ENCODE data around the gene LY6G6C. TPM values are rescaled to one million over a fixed set of nuclear protein-coding genes. Genes with fewer than 3 reads are reported as not detected.

Gene LY6G6C
- total RNA-seq, 4 donors from 2014 or later = not detected

GRCh38 chr6:31676322-31676903 lies 45.1 kb downstream of the LY6G6C start:
- WGBS, 2 donors = 72 to 81% methylated on average over 4 of the region's 4 CpGs
- Histone ChIP-seq H3K9me3 (no peaks in the 10 kb centered on the region), H3K27ac (no peak overlapping the region), H3K4me1 (peaks cover 2 to 7% of the 10 kb centered on the region in 2 donors), H3K36me3 (peaks cover 10 to 19% of the 10 kb centered on the region in 2 donors), H3K27me3 (no peaks in the 10 kb centered on the region), H3K4me3 (replicated peaks in 1 of 3) (no peak overlapping the region)
- intact Hi-C loops (cut with DNase I) = loop anchor here (10.0 kb wide), 1 partner anchor 288 kb away; no protein-coding TSS in a partner anchor
- TF ChIP-seq POLR2A (IDR thresholded peaks at IDR 0.05) = no peak
- TF ChIP-seq, protein P1, sequence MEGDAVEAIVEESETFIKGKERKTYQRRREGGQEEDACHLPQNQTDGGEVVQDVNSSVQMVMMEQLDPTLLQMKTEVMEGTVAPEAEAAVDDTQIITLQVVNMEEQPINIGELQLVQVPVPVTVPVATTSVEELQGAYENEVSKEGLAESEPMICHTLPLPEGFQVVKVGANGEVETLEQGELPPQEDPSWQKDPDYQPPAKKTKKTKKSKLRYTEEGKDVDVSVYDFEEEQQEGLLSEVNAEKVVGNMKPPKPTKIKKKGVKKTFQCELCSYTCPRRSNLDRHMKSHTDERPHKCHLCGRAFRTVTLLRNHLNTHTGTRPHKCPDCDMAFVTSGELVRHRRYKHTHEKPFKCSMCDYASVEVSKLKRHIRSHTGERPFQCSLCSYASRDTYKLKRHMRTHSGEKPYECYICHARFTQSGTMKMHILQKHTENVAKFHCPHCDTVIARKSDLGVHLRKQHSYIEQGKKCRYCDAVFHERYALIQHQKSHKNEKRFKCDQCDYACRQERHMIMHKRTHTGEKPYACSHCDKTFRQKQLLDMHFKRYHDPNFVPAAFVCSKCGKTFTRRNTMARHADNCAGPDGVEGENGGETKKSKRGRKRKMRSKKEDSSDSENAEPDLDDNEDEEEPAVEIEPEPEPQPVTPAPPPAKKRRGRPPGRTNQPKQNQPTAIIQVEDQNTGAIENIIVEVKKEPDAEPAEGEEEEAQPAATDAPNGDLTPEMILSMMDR (IDR thresholded peaks at IDR 0.05) = no peak
- DNase-seq = no peak

DNA sequence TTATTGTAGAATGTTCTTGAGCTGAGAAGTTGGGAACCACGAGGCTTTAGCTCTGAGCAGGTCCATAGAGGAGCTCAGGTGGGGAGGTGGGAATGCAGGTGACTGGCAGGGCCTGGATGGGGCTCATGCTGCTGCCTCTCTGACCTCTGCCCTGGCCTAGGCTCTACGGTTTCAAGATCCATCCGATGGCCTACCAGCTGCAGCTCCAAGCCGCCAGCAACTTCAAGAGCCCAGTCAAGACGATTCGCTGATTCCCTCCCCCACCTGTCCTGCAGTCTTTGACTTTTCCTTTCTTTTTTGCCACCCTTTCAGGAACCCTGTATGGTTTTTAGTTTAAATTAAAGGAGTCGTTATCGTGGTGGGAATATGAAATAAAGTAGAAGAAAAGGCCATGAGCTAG lies 51.9 kb downstream of the LY6G6C start, which contains the start of gene LY6G5B:
TSS of gene LY6G5B (plus strand) at position 301 of the 400 bp plus-strand sequence. CDS start 975 bp downstream, outside the sequence.
- Histone ChIP-seq H3K27me3 (no peaks in the 10 kb centered on the region), H3K4me3 (replicated peaks in 1 of 3) (no peak within 1 kb of the TSS), H3K27ac (no peak within 1 kb of the TSS), H3K4me1 (peaks cover 7 to 11% of the 10 kb centered on the region in 2 donors), H3K36me3 (peaks cover 52 to 63% of the 10 kb centered on the region in 2 donors), H3K9me3 (no peaks in the 10 kb centered on the region)
- WGBS, 2 donors = 81 to 83% methylated on average over 8 of the region's 8 CpGs
- intact Hi-C loops (cut with DNase I) = loop anchor here (10.0 kb wide), 1 partner anchor 295 kb away; no protein-coding TSS in a partner anchor
- TF ChIP-seq, protein P1 (IDR thresholded peaks at IDR 0.05) = no peak
- no peak for TF ChIP-seq POLR2A (IDR thresholded peaks at IDR 0.05)
- no peak for DNase-seq

Small RNA genes within 50 kb of the gene (microRNA-seq; reads per million reads assigned to microRNA genes)
- not detected for gene MIR4646

Small RNA genes within 50 kb of the gene (small RNA-seq; reads per million reads assigned to genes)
- gene LY6G6D (not detected), gene MIR4646 (not detected), gene MSH5-SAPCD1 (not detected), gene RNU6-850P (not detected), gene SAPCD1 (not detected)

Other genes with a start within 250 kb of the LY6G6C start
- gene MICB, start 223.6 kb downstream of the LY6G6C start, total RNA-seq = 1 to 10 TPM in 3 of 4 donors, under 1 TPM in 1; 0.89 to 3.4 (median 2.1) TPM
- gene MCCD1, start 192.8 kb downstream of the LY6G6C start, total RNA-seq = not detected
- gene DDX39B, start 179.7 kb downstream of the LY6G6C start, total RNA-seq = 100 to 1,000 TPM; 296 to 339 (median 314) TPM
- 1 to 10 TPM; 1.2 to 3.9 (median 2.6) TPM for gene ATP6V1G2, start 175.1 kb downstream of the LY6G6C start, total RNA-seq
- gene NFKBIL1, start 174.1 kb downstream of the LY6G6C start, total RNA-seq = 10 to 100 TPM; 23.7 to 34.0 (median 27.5) TPM
- gene LTA, start 149.5 kb downstream of the LY6G6C start, total RNA-seq = not detected
- gene TNF, start 146.2 kb downstream of the LY6G6C start, total RNA-seq = under 1 TPM in 1 of 4 donors, not detected in 3; 0.42 TPM
- gene LTB, start 139.3 kb downstream of the LY6G6C start, total RNA-seq = not detected
- gene LST1, start 135.5 kb downstream of the LY6G6C start, total RNA-seq = 10 to 100 TPM in 1 of 4 donors, 1 to 10 TPM in 2, not detected in 1; 2.5 to 23.4 (median 3.2) TPM
- not detected for gene NCR3, start 128.7 kb downstream of the LY6G6C start, total RNA-seq
- gene AIF1, start 106.5 kb downstream of the LY6G6C start, total RNA-seq = 10 to 100 TPM in 3 of 4 donors, 1 to 10 TPM in 1; 8.1 to 37.8 (median 17.6) TPM
- gene PRRC2A, start 101.0 kb downstream of the LY6G6C start, total RNA-seq = 100 to 1,000 TPM in 1 of 4 donors, 10 to 100 TPM in 3; 68.5 to 127 (median 86.7) TPM
- 100 to 1,000 TPM; 179 to 301 (median 245) TPM for gene BAG6, start 69.1 kb downstream of the LY6G6C start, total RNA-seq
- 1 to 10 TPM; 2.3 to 5.1 (median 4.5) TPM for gene APOM, start 65.9 kb downstream of the LY6G6C start, total RNA-seq
- gene C6orf47, start 61.0 kb downstream of the LY6G6C start, total RNA-seq = 10 to 100 TPM; 23.6 to 32.3 (median 28.7) TPM
- gene GPANK1, start 56.7 kb downstream of the LY6G6C start, total RNA-seq = 10 to 100 TPM; 15.7 to 23.2 (median 22.1) TPM
- 100 to 1,000 TPM; 181 to 264 (median 206) TPM for gene CSNK2B, start 55.7 kb downstream of the LY6G6C start, total RNA-seq
- 10 to 100 TPM in 2 of 4 donors, 1 to 10 TPM in 2; 4.4 to 11.8 (median 9.4) TPM for gene LY6G5B, start 51.8 kb downstream of the LY6G6C start, total RNA-seq
- 1 to 10 TPM in 1 of 4 donors, under 1 TPM in 2, not detected in 1; 0.54 to 7.9 (median 0.83) TPM for gene LY6G5C, start 40.7 kb downstream of the LY6G6C start, total RNA-seq
- 10 to 100 TPM; 47.3 to 81.4 (median 71.7) TPM for gene ABHD16A, start 18.4 kb downstream of the LY6G6C start, total RNA-seq
- gene LY6G6F, start 14.9 kb downstream of the LY6G6C start, total RNA-seq = not detected
- not detected for gene LY6G6D, start 6.4 kb downstream of the LY6G6C start, total RNA-seq
- gene MPIG6B, start 1.6 kb upstream of the LY6G6C start, total RNA-seq = 1 to 10 TPM in 1 of 4 donors, under 1 TPM in 1, not detected in 2; 0.54 to 1.8 TPM
- gene DDAH2, start 7.6 kb upstream of the LY6G6C start, total RNA-seq = 100 to 1,000 TPM in 3 of 4 donors, 10 to 100 TPM in 1; 99.9 to 117 (median 114) TPM
- gene CLIC1, start 14.8 kb upstream of the LY6G6C start, total RNA-seq = 100 to 1,000 TPM; 222 to 314 (median 247) TPM
- gene MSH5, start 18.3 kb upstream of the LY6G6C start, total RNA-seq = 10 to 100 TPM in 1 of 4 donors, 1 to 10 TPM in 3; 5.6 to 11.2 (median 7.2) TPM
- 1 to 10 TPM in 3 of 4 donors, not detected in 1; 2.0 to 4.2 (median 3.0) TPM for gene SAPCD1, start 40.9 kb upstream of the LY6G6C start, total RNA-seq
- gene VWA7, start 55.6 kb upstream of the LY6G6C start, total RNA-seq = 1 to 10 TPM; 1.2 to 8.9 (median 5.4) TPM
- gene VARS1, start 74.0 kb upstream of the LY6G6C start, total RNA-seq = 100 to 1,000 TPM in 1 of 4 donors, 10 to 100 TPM in 3; 33.8 to 120 (median 39.9) TPM
- gene LSM2, start 85.2 kb upstream of the LY6G6C start, total RNA-seq = 10 to 100 TPM; 29.2 to 48.4 (median 36.5) TPM
- gene HSPA1L, start 93.5 kb upstream of the LY6G6C start, total RNA-seq = 1 to 10 TPM; 3.5 to 4.1 (median 3.9) TPM
- gene HSPA1A, start 93.8 kb upstream of the LY6G6C start, total RNA-seq = 100 to 1,000 TPM; 148 to 320 (median 190) TPM
- 100 to 1,000 TPM; 194 to 330 (median 256) TPM for gene HSPA1B, start 106.0 kb upstream of the LY6G6C start, total RNA-seq
- 10 to 100 TPM; 54.4 to 98.1 (median 65.9) TPM for gene NEU1, start 141.1 kb upstream of the LY6G6C start, total RNA-seq
- gene SLC44A4, start 157.3 kb upstream of the LY6G6C start, total RNA-seq = 10 to 100 TPM in 2 of 4 donors, 1 to 10 TPM in 2; 1.6 to 16.2 (median 7.7) TPM
- 10 to 100 TPM; 26.9 to 47.7 (median 38.7) TPM for gene EHMT2, start 176.0 kb upstream of the LY6G6C start, total RNA-seq
- 1 to 10 TPM in 3 of 4 donors, under 1 TPM in 1; 0.94 to 2.9 (median 1.5) TPM for gene ZBTB12, start 180.3 kb upstream of the LY6G6C start, total RNA-seq
- gene C2, start 206.0 kb upstream of the LY6G6C start, total RNA-seq = 1 to 10 TPM; 2.5 to 6.2 (median 4.4) TPM
- 10 to 100 TPM; 10.5 to 36.7 (median 16.4) TPM for gene CFB, start 224.3 kb upstream of the LY6G6C start, total RNA-seq
- gene NELFE, start 237.2 kb upstream of the LY6G6C start, total RNA-seq = 100 to 1,000 TPM in 3 of 4 donors, 10 to 100 TPM in 1; 83.2 to 114 (median 106) TPM
- gene SKIC2, start 237.4 kb upstream of the LY6G6C start, total RNA-seq = 10 to 100 TPM; 35.1 to 47.1 (median 39.4) TPM